ENCODE results near the gene TRPC4.

GRCh38 chr13:37752146-37752545 lies 117.4 kb downstream of the TRPC4 start:
- no peak for TF ChIP-seq CTCF (IDR thresholded peaks at IDR 0.05; ENCODE audit: low read length)
- no peak for TF ChIP-seq EZH2 (optimal IDR thresholded peaks at IDR 0.05; ENCODE audit: low read depth, low read length)

Data from MM.1S (cell line).